ENCODE measurements around the gene CTDNEP1. TPM values are rescaled to one million over a fixed set of nuclear protein-coding genes. Genes with fewer than 3 reads are reported as not detected.

The CTDNEP1 gene
- total and polyA plus RNA-seq, 7 experiments from 2014 or later: 38.3 to 173 (median 120) TPM

DNA sequence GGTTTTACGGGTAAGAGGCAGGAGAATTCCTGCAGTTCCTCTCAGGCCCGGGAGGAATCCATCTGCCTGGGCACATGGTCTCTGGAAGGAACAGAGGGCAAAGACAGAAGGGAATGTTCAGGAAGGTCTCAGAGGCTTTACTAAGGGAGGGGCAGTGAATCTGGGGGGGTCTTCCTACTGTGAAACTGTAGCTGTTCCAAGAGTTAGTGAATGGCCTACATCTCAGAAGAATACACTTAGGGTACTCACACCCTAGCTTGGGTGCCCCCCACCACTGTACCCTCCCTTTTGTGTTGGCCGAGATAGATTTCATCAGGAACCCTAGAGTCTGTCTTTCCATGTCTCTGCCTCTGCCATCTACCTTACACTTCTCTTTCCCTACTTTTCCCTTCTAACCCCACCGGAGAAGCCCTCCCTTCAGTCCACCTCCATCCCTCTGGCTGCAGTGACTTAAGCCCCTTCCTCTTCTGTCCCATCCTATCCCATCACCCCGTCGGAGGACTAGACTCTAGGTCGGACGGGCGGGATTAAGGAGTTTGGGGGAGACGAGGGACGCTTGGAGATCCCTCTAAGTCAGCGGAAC is 32.2 kb downstream of the CTDNEP1 start:
- DNase-seq: no peak

DNA sequence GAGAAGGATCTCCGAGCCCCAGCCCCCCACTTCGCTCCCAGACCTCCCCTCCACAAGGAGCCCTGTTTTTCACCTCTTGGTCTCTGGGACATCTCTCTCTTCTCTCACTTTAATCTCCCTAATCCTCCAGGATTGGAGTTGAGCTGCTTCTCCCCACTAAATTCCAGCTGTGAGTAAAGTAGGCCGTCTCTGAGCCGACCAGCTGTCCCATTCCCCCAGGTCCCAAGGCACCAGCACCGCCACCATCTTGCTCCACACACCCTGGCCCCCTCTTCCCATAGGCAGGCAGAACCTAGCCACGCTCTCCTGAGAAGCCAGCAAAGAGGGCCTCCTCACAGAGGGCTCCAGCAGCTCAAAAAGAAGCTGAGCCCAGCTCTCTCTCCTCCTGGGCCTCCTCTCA is 32.8 kb downstream of the CTDNEP1 start:
- Histone ChIP-seq H3K4me3 (ENCODE audit: low read length) (peak overlapping the region; percentile 73), H3K4me1 (ENCODE audit: control insufficient read depth in 2 of 2, insufficient read depth in 2 of 2, low read length in 2 of 2) (peaks cover 34 to 52% of the 10 kb centered on the region in 2 donors), H3K27me3 (ENCODE audit: control insufficient read depth in 2 of 2, insufficient read depth in 2 of 2, low read length in 2 of 2) (no peaks in the 10 kb centered on the region), H3K27ac (ENCODE audit: low read depth, low read length) (peak overlapping the region; percentile 75), H3K36me3 (ENCODE audit: control insufficient read depth in 2 of 3, insufficient read depth in 3 of 3, low read length in 3 of 3) (peaks cover 0 to 23% (median 0%) of the 10 kb centered on the region in 3 experiments), H3K9me3 (ENCODE audit: control insufficient read depth in 2 of 3, low read length in 3 of 3) (no peaks in the 10 kb centered on the region)
- Mint-ChIP-seq H3K36me3 (peaks cover 0 to 10% (median under 1%) of the 10 kb centered on the region in 5 donors), H3K4me3 (peak overlapping the region; percentile 88 to 95 (median 91)), H3K4me1 (peaks cover 38 to 71% (median 67%) of the 10 kb centered on the region in 7 donors), H3K27ac (peak overlapping the region; percentile 81 to 98 (median 96)), H3K9me3 (peaks cover 0 to 6% (median 0%) of the 10 kb centered on the region in 11 donors), H3K27me3 (no peaks in the 10 kb centered on the region)
- ATAC-seq: no peak
- DNase-seq: no peak
- POLR2A ChIA-PET: interaction anchor here (0.6 to 13.7 kb wide), 8 partner anchors 10 to 638 kb away, joined by 3 to 265 read pairs (median 4); partner anchors contain the start of genes CTDNEP1, DVL2, ELP5 and GABARAP
- CTCF ChIA-PET: interaction anchor here (1.1 to 2.7 kb wide), 3 partner anchors 13 to 78 kb away, joined by 3 to 22 read pairs (median 6); partner anchors contain the start of gene DVL2
- intact Hi-C loops (cut with micrococcal nuclease): loop anchor here (1.0 to 10.0 kb wide), 7 partner anchors 14 to 626 kb away; partner anchors contain the start of genes C17orf100 (in 1 of the 2), DVL2 (in 1 of the 2), ELP5 (in 1 of the 2) and KDM6B (in 1 of the 2)

More for the DNA sequence above, 32.2 kb downstream of the CTDNEP1 start:
- Histone ChIP-seq H3K4me1 (ENCODE audit: control insufficient read depth in 2 of 2, insufficient read depth in 2 of 2, low read length in 2 of 2) (peaks cover 30 to 51% of the 10 kb centered on the region in 2 donors), H3K9me3 (ENCODE audit: control insufficient read depth in 2 of 3, low read length in 3 of 3) (no peaks in the 10 kb centered on the region), H3K27ac (ENCODE audit: low read depth, low read length) (peak overlapping the region; percentile 75), H3K36me3 (ENCODE audit: control insufficient read depth in 2 of 3, insufficient read depth in 3 of 3, low read length in 3 of 3) (peaks cover 0 to 29% (median 4%) of the 10 kb centered on the region in 3 experiments), H3K27me3 (ENCODE audit: control insufficient read depth in 2 of 2, insufficient read depth in 2 of 2, low read length in 2 of 2) (no peaks in the 10 kb centered on the region), H3K4me3 (ENCODE audit: low read length) (peak overlapping the region; percentile 73)
- Mint-ChIP-seq H3K27me3 (no peaks in the 10 kb centered on the region), H3K36me3 (peaks cover 0 to 14% (median 3%) of the 10 kb centered on the region in 5 donors), H3K4me1 (peaks cover 35 to 67% (median 62%) of the 10 kb centered on the region in 7 donors), H3K27ac (peak overlapping the region; percentile 81 to 98 (median 96)), H3K4me3 (peak overlapping the region; percentile 88 to 95 (median 91)), H3K9me3 (peaks cover 0 to 6% (median 0%) of the 10 kb centered on the region in 11 donors)
- intact Hi-C loops (cut with micrococcal nuclease): loop anchor here (1.0 to 10.0 kb wide), 7 partner anchors 15 to 625 kb away; partner anchors contain the start of genes C17orf100 (in 1 of the 2), DVL2 (in 1 of the 2), ELP5 (in 1 of the 2) and KDM6B (in 1 of the 2)
- ChIA-PET CTCF (interaction anchor here (1.1 to 3.1 kb wide), 5 partner anchors 13 to 77 kb away, joined by 3 to 22 read pairs (median 6); partner anchors contain the start of genes DVL2, GABARAP and PHF23), POLR2A (interaction anchor here (0.6 to 13.7 kb wide), 7 partner anchors 9 to 638 kb away, joined by 3 to 265 read pairs (median 6); partner anchors contain the start of genes CTDNEP1, DVL2, ELP5 and GABARAP)
- ATAC-seq: no peak

DNA sequence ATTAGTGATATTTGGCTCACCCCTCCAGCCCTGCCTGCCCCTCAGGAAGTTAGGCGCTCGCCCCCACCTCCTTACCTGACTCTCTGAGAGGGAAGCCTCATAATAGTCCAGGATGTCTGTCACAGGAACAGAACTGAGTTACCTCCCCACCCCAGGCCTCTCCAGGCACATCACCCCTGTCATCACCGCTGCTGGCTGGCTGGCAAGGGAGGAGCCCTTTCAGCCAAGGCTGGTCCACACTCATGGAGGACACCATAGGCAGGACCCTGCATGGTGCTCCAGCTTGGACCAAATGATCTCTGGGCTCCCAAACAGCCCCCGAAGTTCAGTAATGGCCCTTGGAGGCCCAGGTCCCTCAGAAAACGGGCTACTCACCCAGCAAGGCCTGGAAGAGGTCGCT is 33.4 kb downstream of the CTDNEP1 start:
- H3K4me3 Mint-ChIP-seq: peak overlapping the region; percentile 75 to 92 (median 86)
- no peaks in the 10 kb centered on the region for H3K27me3 Mint-ChIP-seq
- H3K4me1 ChIP-seq (ENCODE audit: control insufficient read depth in 2 of 2, insufficient read depth in 2 of 2, low read length in 2 of 2): peaks cover 35 to 57% of the 10 kb centered on the region in 2 donors
- ATAC-seq: no peak
- peaks cover 0 to 6% (median 0%) of the 10 kb centered on the region in 11 donors for H3K9me3 Mint-ChIP-seq
- peak overlapping the region; percentile 75 for H3K27ac ChIP-seq (ENCODE audit: low read depth, low read length)
- peaks cover 0 to 17% (median 0%) of the 10 kb centered on the region in 3 experiments for H3K36me3 ChIP-seq (ENCODE audit: control insufficient read depth in 2 of 3, insufficient read depth in 3 of 3, low read length in 3 of 3)
- H3K27me3 ChIP-seq (ENCODE audit: control insufficient read depth in 2 of 2, insufficient read depth in 2 of 2, low read length in 2 of 2): no peaks in the 10 kb centered on the region
- H3K4me1 Mint-ChIP-seq: peaks cover 44 to 77% (median 73%) of the 10 kb centered on the region in 7 donors
- intact Hi-C loops (cut with micrococcal nuclease): loop anchor here (2.0 to 10.0 kb wide), 4 partner anchors 13 to 627 kb away; partner anchors contain the start of genes C17orf100 (in 1 of the 2), KDM6B (in 1 of the 2) and MED31 (in 1 of the 2)
- peaks cover 0 to 5% (median 0%) of the 10 kb centered on the region in 5 donors for H3K36me3 Mint-ChIP-seq
- no peaks in the 10 kb centered on the region for H3K9me3 ChIP-seq (ENCODE audit: control insufficient read depth in 2 of 3, low read length in 3 of 3)
- no peak for DNase-seq
- POLR2A ChIA-PET: interaction anchor here (0.7 to 13.7 kb wide), 3 partner anchors 10 to 63 kb away, joined by 3 to 265 read pairs (median 8); partner anchors contain the start of genes DVL2, GABARAP, PHF23 and SLC2A4
- H3K27ac Mint-ChIP-seq: peak overlapping the region; percentile 62 to 98 (median 88)
- CTCF ChIA-PET: interaction anchor here (0.5 to 1.1 kb wide), 2 partner anchors 12 to 61 kb away, joined by 3 to 4 read pairs; no protein-coding TSS in a partner anchor
- peak overlapping the region; percentile 45 for H3K4me3 ChIP-seq (ENCODE audit: low read length)

DNA sequence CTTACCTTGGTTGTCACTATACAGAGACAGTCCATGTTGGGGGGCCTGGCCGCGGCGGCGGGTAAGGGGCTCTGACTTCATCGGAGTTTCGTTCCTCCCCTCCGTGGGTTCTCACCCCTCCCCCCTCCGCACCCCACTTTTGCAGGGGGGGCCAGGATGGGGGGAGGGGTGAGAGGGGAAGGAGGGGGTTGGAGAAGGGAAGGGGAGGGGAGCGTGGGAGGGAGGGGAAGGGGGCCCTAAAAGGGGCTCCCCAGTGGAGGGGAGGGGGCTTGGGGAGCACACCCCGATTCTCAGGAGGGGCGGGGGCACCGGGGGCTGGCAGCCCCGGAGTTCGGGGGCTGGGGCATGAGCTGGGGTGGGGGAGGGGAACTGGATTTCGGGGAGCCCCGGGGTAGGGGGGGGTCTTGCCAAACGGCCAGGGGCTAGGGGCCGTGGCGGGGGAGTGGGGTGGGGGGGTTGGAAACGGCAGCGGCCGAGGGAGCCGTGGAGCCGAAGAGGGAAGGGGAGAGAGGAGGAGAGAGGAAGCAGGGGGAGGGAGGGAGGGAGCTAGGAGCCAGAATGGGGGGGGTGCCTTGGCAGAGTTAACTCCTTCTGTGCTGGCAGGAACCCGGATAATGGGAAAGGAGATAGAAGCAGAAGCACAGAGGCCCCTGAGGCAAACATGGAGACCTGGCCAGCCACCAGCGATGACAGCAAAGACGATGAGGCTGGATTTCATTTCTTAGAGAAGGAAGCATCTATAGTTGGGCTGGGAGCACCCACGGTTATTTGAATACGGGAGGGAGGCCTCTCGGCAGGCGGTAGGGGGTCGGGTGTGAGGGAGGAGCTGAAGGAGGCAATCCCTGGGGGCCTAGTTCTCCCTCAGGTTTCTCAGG is 34.2 kb downstream of the CTDNEP1 start:
- peak overlapping the region; percentile 45 for H3K4me3 ChIP-seq (ENCODE audit: low read length)
- ATAC-seq (no peak), DNase-seq (peak in 1 of 9 donors; percentile 21)
- Mint-ChIP-seq H3K27me3 (peaks cover 0 to 3% (median 0%) of the 10 kb centered on the region in 5 donors), H3K36me3 (peaks cover 0 to 5% (median 0%) of the 10 kb centered on the region in 5 donors), H3K4me1 (peaks cover 45 to 79% (median 74%) of the 10 kb centered on the region in 7 donors), H3K9me3 (peaks cover 0 to 6% (median 0%) of the 10 kb centered on the region in 11 donors), H3K4me3 (peak overlapping the region; percentile 75 to 94 (median 86)), H3K27ac (peak overlapping the region; percentile 62 to 100 (median 94))
- CTCF ChIA-PET: interaction anchor here (0.5 kb wide), 1 partner anchor 62 kb away, joined by 4 read pairs; no protein-coding TSS in a partner anchor
- peaks cover 35 to 57% of the 10 kb centered on the region in 2 donors for H3K4me1 ChIP-seq (ENCODE audit: control insufficient read depth in 2 of 2, insufficient read depth in 2 of 2, low read length in 2 of 2)
- intact Hi-C loops (cut with micrococcal nuclease): loop anchor here (10.0 kb wide), 3 partner anchors 563 to 627 kb away; partner anchors contain the start of genes C17orf100 (in 1 of the 2), KDM6B (in 1 of the 2) and MED31 (in 1 of the 2)
- no peaks in the 10 kb centered on the region for H3K9me3 ChIP-seq (ENCODE audit: control insufficient read depth in 2 of 3, low read length in 3 of 3)
- peak overlapping the region; percentile 75 for H3K27ac ChIP-seq (ENCODE audit: low read depth, low read length)
- peaks cover 0 to 9% (median 0%) of the 10 kb centered on the region in 3 experiments for H3K36me3 ChIP-seq (ENCODE audit: control insufficient read depth in 2 of 3, insufficient read depth in 3 of 3, low read length in 3 of 3)
- H3K27me3 ChIP-seq (ENCODE audit: control insufficient read depth in 2 of 2, insufficient read depth in 2 of 2, low read length in 2 of 2): no peaks in the 10 kb centered on the region
- POLR2A ChIA-PET: interaction anchor here (0.6 to 13.7 kb wide), 3 partner anchors 11 to 19 kb away, joined by 4 to 265 read pairs (median 8); partner anchors contain the start of genes DVL2, GABARAP and PHF23

- Histone ChIP-seq H3K27me3 (ENCODE audit: control insufficient read depth in 2 of 2, insufficient read depth in 2 of 2, low read length in 2 of 2) (no peaks in the 10 kb centered on the region), H3K4me3 (ENCODE audit: low read length) (no peak overlapping the region), H3K27ac (ENCODE audit: low read depth, low read length) (peak overlapping the region; percentile 70), H3K36me3 (ENCODE audit: control insufficient read depth in 2 of 3, insufficient read depth in 3 of 3, low read length in 3 of 3) (peaks cover 0 to 6% (median 0%) of the 10 kb centered on the region in 3 experiments), H3K4me1 (ENCODE audit: control insufficient read depth in 2 of 2, insufficient read depth in 2 of 2, low read length in 2 of 2) (peaks cover 35 to 57% of the 10 kb centered on the region in 2 donors), H3K9me3 (ENCODE audit: control insufficient read depth in 2 of 3, low read length in 3 of 3) (no peaks in the 10 kb centered on the region)
- Mint-ChIP-seq H3K27ac (peak overlapping the region; percentile 53 to 100 (median 94)), H3K27me3 (peaks cover 0 to 8% (median 0%) of the 10 kb centered on the region in 5 donors), H3K4me3 (peak overlapping the region; percentile 43 to 94 (median 76)), H3K4me1 (peaks cover 45 to 82% (median 77%) of the 10 kb centered on the region in 7 donors), H3K36me3 (peaks cover 0 to 5% (median 0%) of the 10 kb centered on the region in 5 donors), H3K9me3 (peaks cover 0 to 6% (median 0%) of the 10 kb centered on the region in 11 donors)
- DNase-seq (no peak), ATAC-seq (no peak)
- POLR2A ChIA-PET: interaction anchor here (0.7 to 13.7 kb wide), 5 partner anchors 12 to 121 kb away, joined by 3 to 265 read pairs (median 3); partner anchors contain the start of genes DVL2, GABARAP and PHF23
- CTCF ChIA-PET: no interaction called here
- intact Hi-C loops (cut with micrococcal nuclease): loop anchor here (10.0 kb wide), 3 partner anchors 562 to 628 kb away; partner anchors contain the start of genes C17orf100 (in 1 of the 2), KDM6B (in 1 of the 2) and MED31 (in 1 of the 2)
Observed at GRCh38 chr17:7216242-7217112, 35.1 kb downstream of the CTDNEP1 start.

Measured in naive thymus-derived CD4-positive, alpha-beta T cell (primary cell).